ENCODE data around the gene SELP. TPM values are rescaled to one million over a fixed set of nuclear protein-coding genes. Genes with fewer than 3 reads are reported as not detected.

Gene SELP
- total and polyA plus RNA-seq, 7 donors: 1.1 to 3.9 (median 1.3) TPM

DNA sequence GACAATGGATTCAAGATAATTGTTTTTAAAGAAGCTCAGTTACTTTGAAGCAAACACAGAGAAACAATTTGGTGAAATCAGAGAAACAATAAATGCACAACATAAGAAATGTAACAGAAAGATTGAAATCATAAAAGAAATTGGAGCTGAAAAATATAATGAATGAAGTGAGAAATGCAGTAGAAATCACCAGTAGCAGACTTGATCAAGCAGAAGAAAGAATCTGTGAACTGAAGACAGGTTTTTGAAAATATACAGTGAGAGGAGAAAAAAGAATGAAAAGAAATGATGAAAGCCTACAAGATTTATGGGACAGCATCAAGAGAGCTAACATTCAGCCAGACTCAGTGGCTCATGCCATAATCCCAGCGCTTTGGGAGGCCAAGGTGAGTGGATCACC is 4.2 kb upstream of the SELP start:
- Histone ChIP-seq H3K27me3 (ENCODE audit: insufficient read depth in 3 of 3, low read length in 2 of 3) (no peaks in the 10 kb centered on the region), H3K4me1 (no peaks in the 10 kb centered on the region), H3K9me3 (peaks cover 24% of the 10 kb centered on the region), H3K27ac (no peak overlapping the region), H3K4me3 (no peak overlapping the region), H3K36me3 (ENCODE audit: insufficient read depth in 1 of 2, low read depth in 1 of 2) (no peaks in the 10 kb centered on the region)
- TF ChIP-seq, protein P1, sequence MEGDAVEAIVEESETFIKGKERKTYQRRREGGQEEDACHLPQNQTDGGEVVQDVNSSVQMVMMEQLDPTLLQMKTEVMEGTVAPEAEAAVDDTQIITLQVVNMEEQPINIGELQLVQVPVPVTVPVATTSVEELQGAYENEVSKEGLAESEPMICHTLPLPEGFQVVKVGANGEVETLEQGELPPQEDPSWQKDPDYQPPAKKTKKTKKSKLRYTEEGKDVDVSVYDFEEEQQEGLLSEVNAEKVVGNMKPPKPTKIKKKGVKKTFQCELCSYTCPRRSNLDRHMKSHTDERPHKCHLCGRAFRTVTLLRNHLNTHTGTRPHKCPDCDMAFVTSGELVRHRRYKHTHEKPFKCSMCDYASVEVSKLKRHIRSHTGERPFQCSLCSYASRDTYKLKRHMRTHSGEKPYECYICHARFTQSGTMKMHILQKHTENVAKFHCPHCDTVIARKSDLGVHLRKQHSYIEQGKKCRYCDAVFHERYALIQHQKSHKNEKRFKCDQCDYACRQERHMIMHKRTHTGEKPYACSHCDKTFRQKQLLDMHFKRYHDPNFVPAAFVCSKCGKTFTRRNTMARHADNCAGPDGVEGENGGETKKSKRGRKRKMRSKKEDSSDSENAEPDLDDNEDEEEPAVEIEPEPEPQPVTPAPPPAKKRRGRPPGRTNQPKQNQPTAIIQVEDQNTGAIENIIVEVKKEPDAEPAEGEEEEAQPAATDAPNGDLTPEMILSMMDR (IDR thresholded peaks at IDR 0.05): no peak
- 80 to 91% (median 87%) methylated on average over 1 of the region's 1 CpG for WGBS, 3 donors
- ATAC-seq: no peak
- intact Hi-C loops (cut with DNase I): no loop called here
- DNase-seq: no peak

- Histone ChIP-seq H3K36me3 (ENCODE audit: insufficient read depth in 1 of 2, low read depth in 1 of 2) (no peaks in the 10 kb centered on the region), H3K9me3 (peaks cover 24% of the 10 kb centered on the region), H3K27ac (no peak overlapping the region), H3K4me1 (no peaks in the 10 kb centered on the region), H3K4me3 (no peak overlapping the region), H3K27me3 (ENCODE audit: insufficient read depth in 3 of 3, low read length in 2 of 3) (no peaks in the 10 kb centered on the region)
- ATAC-seq: no peak
- intact Hi-C loops (cut with DNase I): no loop called here
- DNase-seq: no peak
- WGBS, 3 donors: 64 to 75% (median 71%) methylated on average over 3 of the region's 3 CpGs
- TF ChIP-seq, protein P1 (IDR thresholded peaks at IDR 0.05): no peak
Measured at GRCh38 chr1:169631249-169631648, 1.3 kb upstream of the SELP start.

DNA sequence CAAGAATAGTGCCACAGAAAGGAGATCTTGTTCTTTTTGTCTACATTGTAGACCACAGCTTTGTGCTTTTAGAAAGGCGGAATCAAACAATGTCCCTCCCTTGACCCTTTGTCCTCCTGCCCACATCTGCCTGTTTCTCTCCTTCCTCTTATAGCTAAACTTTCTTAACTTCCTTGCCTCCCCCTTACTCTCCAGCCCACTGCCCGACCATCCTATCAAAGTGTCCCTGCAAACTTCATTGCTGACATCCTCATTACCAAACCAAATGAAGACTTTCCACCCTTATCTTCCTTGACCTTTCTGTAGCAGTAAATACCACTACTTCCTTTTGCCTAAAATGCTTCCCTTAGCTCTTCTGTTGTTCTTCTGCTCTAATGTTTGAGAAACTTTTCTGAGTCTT is 5.0 kb downstream of the SELP start:
- WGBS, 3 donors: 67 to 73% (median 69%) methylated on average over 2 of the region's 2 CpGs
- DNase-seq: no peak
- H3K36me3 ChIP-seq (ENCODE audit: insufficient read depth in 1 of 2, low read depth in 1 of 2): no peaks in the 10 kb centered on the region
- H3K4me3 ChIP-seq: no peak overlapping the region
- intact Hi-C loops (cut with DNase I): no loop called here
- peaks cover 0 to 3% (median 0%) of the 10 kb centered on the region in 3 donors for H3K27me3 ChIP-seq (ENCODE audit: insufficient read depth in 3 of 3, low read length in 2 of 3)
- TF ChIP-seq, protein P1 (IDR thresholded peaks at IDR 0.05): no peak
- H3K4me1 ChIP-seq: no peaks in the 10 kb centered on the region
- H3K27ac ChIP-seq: no peak overlapping the region
- H3K9me3 ChIP-seq: no peaks in the 10 kb centered on the region
- ATAC-seq: no peak

DNA sequence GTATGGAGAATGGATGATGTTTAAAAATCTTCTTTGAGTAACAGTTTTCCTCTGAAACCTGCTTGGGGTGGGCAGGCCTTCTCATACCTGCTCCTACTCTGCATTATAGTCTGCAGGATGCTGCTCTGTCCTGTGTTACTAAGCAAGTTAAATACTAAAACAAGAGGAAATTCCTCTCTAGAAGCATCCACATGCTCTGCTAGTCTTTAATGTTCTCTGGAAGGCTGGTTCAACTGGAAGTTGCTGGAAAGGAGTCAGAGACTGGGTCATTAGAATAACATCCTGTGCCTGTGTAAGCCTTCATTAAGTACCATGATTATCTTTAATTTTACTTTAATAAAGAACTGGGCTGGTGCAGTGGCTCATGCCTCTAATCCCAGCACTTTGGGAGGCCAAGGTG is 5.8 kb downstream of the SELP start:
- Histone ChIP-seq H3K27ac (no peak overlapping the region), H3K4me3 (no peak overlapping the region), H3K27me3 (ENCODE audit: insufficient read depth in 3 of 3, low read length in 2 of 3) (peaks cover 0 to 3% (median 0%) of the 10 kb centered on the region in 3 donors), H3K36me3 (ENCODE audit: insufficient read depth in 1 of 2, low read depth in 1 of 2) (no peaks in the 10 kb centered on the region), H3K9me3 (no peaks in the 10 kb centered on the region), H3K4me1 (no peaks in the 10 kb centered on the region)
- TF ChIP-seq, protein P1 (IDR thresholded peaks at IDR 0.05): no peak
- DNase-seq (no peak), ATAC-seq (no peak)
- intact Hi-C loops (cut with DNase I): no loop called here

DNA sequence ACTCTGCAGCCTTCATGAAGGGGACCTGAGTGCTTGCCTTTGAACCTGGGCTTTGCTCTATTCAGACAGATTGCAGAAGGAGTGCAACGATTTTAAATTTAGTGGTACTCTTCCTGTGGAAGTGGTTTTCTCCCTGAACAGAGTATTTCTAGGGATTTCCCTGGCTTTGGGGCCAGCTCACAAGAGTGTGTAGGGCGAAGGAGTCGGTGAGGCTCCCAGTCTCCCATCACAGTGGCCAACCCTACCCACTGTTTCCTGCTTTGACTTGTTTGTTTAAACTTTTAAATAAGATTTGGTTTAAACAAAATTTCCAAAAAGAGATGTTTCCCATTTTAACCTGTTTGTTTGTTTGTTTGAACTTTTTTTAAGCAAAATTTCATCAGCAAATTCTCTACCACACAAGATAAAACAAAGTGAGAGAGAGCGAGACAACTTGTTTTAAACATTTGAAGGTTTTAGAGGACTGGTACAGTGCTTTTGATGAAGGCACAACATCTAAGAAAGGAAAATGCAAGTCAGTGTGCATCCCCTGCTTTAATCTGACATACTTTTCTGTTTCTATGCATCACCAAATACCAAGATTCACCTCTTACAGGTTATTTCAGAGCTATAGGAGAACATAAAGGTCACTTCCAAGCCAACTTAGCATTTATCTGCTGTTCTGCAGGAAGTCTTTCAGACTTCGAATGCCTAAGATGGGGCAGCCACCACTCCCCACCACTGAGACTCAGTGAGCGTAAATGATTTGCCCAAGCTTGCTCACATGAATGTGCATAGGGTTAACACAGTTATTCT is 6.6 kb downstream of the SELP start:
- Histone ChIP-seq H3K27me3 (ENCODE audit: insufficient read depth in 3 of 3, low read length in 2 of 3) (peaks cover 0 to 3% (median 0%) of the 10 kb centered on the region in 3 donors), H3K4me1 (no peaks in the 10 kb centered on the region), H3K27ac (no peak overlapping the region), H3K36me3 (ENCODE audit: insufficient read depth in 1 of 2, low read depth in 1 of 2) (no peaks in the 10 kb centered on the region), H3K9me3 (no peaks in the 10 kb centered on the region), H3K4me3 (no peak overlapping the region)
- DNase-seq (no peak), ATAC-seq (no peak)
- TF ChIP-seq, protein P1 (IDR thresholded peaks at IDR 0.05): no peak
- 78 to 84% (median 81%) methylated on average over 6 of the region's 6 CpGs for whole genome bisulfite sequencing, 3 donors
- intact Hi-C loops (cut with DNase I): no loop called here
